Measurements from ENCODE around the gene BLZF1.
"Not testable (repeated sequence)": the region's sequence is repeated elsewhere in the genome, so short reads cannot be mapped to it uniquely, and the experiment has no call there.

Gene BLZF1

DNA sequence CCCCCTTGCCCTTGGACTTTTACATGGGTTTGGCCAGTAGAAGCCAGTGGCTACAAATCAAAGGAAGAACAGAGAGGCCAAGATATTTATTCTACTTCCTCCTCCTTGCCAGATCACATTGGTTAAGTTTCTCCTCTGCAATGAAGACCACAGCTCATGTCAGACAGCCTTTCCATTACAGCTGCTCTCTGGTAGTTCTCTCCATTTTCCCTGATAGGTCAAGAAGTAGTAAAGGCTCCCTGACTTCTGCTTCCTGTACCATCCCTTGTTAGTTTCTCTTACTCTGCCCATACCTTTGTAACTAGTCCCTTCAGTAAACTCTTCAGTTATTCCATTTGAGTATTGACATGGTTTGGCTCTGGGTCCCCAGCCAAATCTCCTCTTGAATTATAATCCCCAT lies 28.2 kb upstream of the BLZF1 start:
- Histone ChIP-seq H3K4me3 (ENCODE audit: low read length) (no peak overlapping the region), H2AFZ (ENCODE audit: low read depth, low read length) (no peak overlapping the region), H3K27me3 (ENCODE audit: low read depth, low read length) (no peaks in the 10 kb centered on the region), H3K4me1 (ENCODE audit: low read length) (no peaks in the 10 kb centered on the region; the same call in 1 of the 2 replicates), H3K4me2 (ENCODE audit: low read length) (no peak overlapping the region), H4K20me1 (ENCODE audit: insufficient read depth, low read length) (no peaks in the 10 kb centered on the region), H3K9me3 (ENCODE audit: insufficient read depth, low read length) (no peaks in the 10 kb centered on the region), H3K79me2 (ENCODE audit: low read length) (no peaks in the 10 kb centered on the region), H3K27ac (ENCODE audit: low read length) (no peak overlapping the region), H3K36me3 (replicated peaks; ENCODE audit: low read depth, low read length) (no peaks in the 10 kb centered on the region), H3K9ac (ENCODE audit: low read length) (no peak overlapping the region)
- TF ChIP-seq, protein P1, sequence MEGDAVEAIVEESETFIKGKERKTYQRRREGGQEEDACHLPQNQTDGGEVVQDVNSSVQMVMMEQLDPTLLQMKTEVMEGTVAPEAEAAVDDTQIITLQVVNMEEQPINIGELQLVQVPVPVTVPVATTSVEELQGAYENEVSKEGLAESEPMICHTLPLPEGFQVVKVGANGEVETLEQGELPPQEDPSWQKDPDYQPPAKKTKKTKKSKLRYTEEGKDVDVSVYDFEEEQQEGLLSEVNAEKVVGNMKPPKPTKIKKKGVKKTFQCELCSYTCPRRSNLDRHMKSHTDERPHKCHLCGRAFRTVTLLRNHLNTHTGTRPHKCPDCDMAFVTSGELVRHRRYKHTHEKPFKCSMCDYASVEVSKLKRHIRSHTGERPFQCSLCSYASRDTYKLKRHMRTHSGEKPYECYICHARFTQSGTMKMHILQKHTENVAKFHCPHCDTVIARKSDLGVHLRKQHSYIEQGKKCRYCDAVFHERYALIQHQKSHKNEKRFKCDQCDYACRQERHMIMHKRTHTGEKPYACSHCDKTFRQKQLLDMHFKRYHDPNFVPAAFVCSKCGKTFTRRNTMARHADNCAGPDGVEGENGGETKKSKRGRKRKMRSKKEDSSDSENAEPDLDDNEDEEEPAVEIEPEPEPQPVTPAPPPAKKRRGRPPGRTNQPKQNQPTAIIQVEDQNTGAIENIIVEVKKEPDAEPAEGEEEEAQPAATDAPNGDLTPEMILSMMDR (IDR thresholded peaks at IDR 0.05; ENCODE audit: low read depth, low read length), result no peak
- TF ChIP-seq EZH2phosphoT487 (IDR thresholded peaks at IDR 0.05; ENCODE audit: low read depth), result no peak

DNA sequence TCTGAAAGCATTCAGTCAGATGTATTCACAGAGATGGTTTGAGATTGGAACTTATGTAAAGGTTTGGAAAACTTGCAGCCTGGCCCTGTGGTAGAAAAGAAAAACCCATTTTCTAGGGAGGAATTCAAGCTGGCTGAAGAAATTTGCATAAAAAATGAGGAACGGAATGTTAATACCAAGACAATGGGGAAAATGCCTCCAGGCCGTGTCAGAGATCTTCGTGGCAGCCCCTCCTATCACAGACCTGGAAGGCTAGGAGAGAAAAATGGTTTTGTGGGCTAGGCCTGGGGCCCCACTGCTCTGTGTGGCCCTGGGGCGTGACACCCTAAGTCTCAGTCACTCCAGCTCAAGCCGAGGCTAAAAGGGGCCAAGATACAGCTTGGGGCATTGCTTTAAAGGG lies 27.1 kb upstream of the BLZF1 start:
- no peak overlapping the region for H3K4me2 ChIP-seq (ENCODE audit: low read length)
- H3K4me3 ChIP-seq (ENCODE audit: low read length), result no peak overlapping the region
- H4K20me1 ChIP-seq (ENCODE audit: insufficient read depth, low read length), result no peaks in the 10 kb centered on the region
- H3K4me1 ChIP-seq (ENCODE audit: low read length), result no peaks in the 10 kb centered on the region; the same call in 1 of the 2 replicates
- no peaks in the 10 kb centered on the region for H3K27me3 ChIP-seq (ENCODE audit: low read depth, low read length)
- TF ChIP-seq, protein P1 (IDR thresholded peaks at IDR 0.05; ENCODE audit: low read depth, low read length), result no peak
- no peak for TF ChIP-seq EZH2phosphoT487 (IDR thresholded peaks at IDR 0.05; ENCODE audit: low read depth)
- H3K9me3 ChIP-seq (ENCODE audit: insufficient read depth, low read length), result no peaks in the 10 kb centered on the region
- H3K79me2 ChIP-seq (ENCODE audit: low read length), result no peaks in the 10 kb centered on the region
- H3K9ac ChIP-seq (ENCODE audit: low read length), result no peak overlapping the region
- no peak overlapping the region for H3K27ac ChIP-seq (ENCODE audit: low read length)
- no peaks in the 10 kb centered on the region for H3K36me3 ChIP-seq (replicated peaks; ENCODE audit: low read depth, low read length)
- H2AFZ ChIP-seq (ENCODE audit: low read depth, low read length), result no peak overlapping the region

DNA sequence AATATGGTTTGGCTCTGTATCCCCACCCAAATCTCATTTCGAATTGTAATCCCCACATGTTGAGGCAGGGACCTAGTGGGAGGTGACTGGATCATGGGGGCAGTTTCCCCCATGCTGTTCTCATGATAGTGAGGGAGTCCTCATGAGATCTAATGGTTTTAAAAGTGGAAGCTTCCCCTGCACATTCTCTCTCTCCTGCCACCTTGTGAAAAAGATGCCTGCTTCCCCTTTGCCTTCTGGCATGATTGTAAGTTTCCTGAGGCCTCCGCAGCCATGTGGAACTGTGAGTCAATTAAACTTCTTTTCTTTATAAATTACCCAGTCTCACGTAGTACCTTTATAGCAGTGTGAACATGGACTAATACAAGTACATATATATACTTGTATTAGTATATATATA lies 25.9 kb upstream of the BLZF1 start:
- not testable (repeated sequence) for H3K4me3 ChIP-seq (ENCODE audit: low read length); H3K79me2 ChIP-seq (ENCODE audit: low read length); H4K20me1 ChIP-seq (ENCODE audit: insufficient read depth, low read length); H2AFZ ChIP-seq (ENCODE audit: low read depth, low read length); H3K4me1 ChIP-seq (ENCODE audit: low read length); H3K36me3 ChIP-seq (replicated peaks; ENCODE audit: low read depth, low read length); H3K4me2 ChIP-seq (ENCODE audit: low read length); H3K9ac ChIP-seq (ENCODE audit: low read length); H3K27ac ChIP-seq (ENCODE audit: low read length); H3K27me3 ChIP-seq (ENCODE audit: low read depth, low read length); H3K9me3 ChIP-seq (ENCODE audit: insufficient read depth, low read length)

DNA sequence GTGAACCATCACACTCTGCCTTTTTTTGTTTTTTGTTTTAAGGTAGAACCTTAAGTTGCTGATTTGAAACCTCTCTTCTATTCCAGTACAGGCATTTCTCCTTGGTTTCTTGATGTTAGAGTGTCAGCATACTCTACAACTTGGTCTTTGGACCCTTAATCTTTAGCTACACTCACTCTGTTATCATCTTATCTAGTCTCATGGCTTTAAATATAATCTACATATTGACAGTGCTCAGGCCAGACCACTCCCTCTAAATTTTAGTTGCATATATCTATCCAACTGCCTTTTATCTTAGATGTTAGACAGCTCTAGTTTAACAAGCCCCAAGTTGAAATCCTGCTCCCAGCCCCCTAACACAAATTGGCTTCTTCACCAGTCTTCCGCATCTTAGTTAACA lies 22.5 kb upstream of the BLZF1 start:
- Histone ChIP-seq H2AFZ (ENCODE audit: low read depth, low read length) (no peak overlapping the region), H3K4me2 (ENCODE audit: low read length) (no peak overlapping the region), H3K27ac (ENCODE audit: low read length) (no peak overlapping the region), H3K36me3 (replicated peaks; ENCODE audit: low read depth, low read length) (no peaks in the 10 kb centered on the region), H3K4me3 (ENCODE audit: low read length) (no peak overlapping the region), H3K9me3 (ENCODE audit: insufficient read depth, low read length) (no peaks in the 10 kb centered on the region), H3K79me2 (ENCODE audit: low read length) (no peaks in the 10 kb centered on the region), H3K4me1 (ENCODE audit: low read length) (peaks cover 7% of the 10 kb centered on the region), H4K20me1 (ENCODE audit: insufficient read depth, low read length) (no peaks in the 10 kb centered on the region), H3K27me3 (ENCODE audit: low read depth, low read length) (no peaks in the 10 kb centered on the region), H3K9ac (ENCODE audit: low read length) (no peak overlapping the region)
- TF ChIP-seq EZH2phosphoT487 (IDR thresholded peaks at IDR 0.05; ENCODE audit: low read depth), result no peak
- TF ChIP-seq, protein P1 (IDR thresholded peaks at IDR 0.05; ENCODE audit: low read depth, low read length), result no peak

DNA sequence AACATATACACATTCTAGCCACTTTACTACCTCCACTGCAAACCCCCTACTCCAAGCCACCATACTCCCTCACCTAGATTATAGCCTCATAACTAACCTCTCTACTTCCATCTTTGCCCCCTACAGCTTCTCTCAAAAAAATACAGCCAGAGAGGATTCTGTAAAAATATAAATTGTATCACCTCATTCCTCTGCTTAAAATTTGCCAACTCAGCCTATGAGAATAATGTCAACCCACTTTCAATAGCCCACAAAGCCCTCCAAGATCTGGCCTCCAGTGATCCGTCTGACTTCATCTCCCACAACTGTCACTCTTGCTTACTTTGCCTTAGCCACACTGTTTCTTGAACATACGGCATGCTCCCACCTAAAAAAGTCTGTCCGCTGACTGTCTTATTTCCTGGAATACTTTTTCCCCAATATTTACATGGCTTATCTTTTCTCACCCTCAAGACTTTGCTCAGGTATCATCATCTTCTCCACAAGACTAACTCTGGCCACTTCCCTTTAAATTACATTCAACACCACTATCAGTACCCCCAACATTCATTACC lies 21.9 kb upstream of the BLZF1 start:
- no peaks in the 10 kb centered on the region for H3K79me2 ChIP-seq (ENCODE audit: low read length)
- no peak overlapping the region for H3K27ac ChIP-seq (ENCODE audit: low read length)

More for the DNA sequence above, 21.9 kb upstream of the BLZF1 start:
- Histone ChIP-seq H3K9me3 (ENCODE audit: insufficient read depth, low read length) (no peaks in the 10 kb centered on the region), H3K36me3 (replicated peaks; ENCODE audit: low read depth, low read length) (no peaks in the 10 kb centered on the region), H2AFZ (ENCODE audit: low read depth, low read length) (no peak overlapping the region), H3K9ac (ENCODE audit: low read length) (no peak overlapping the region), H3K4me3 (ENCODE audit: low read length) (no peak overlapping the region), H3K4me2 (ENCODE audit: low read length) (no peak overlapping the region), H3K4me1 (ENCODE audit: low read length) (peaks cover 7% of the 10 kb centered on the region), H4K20me1 (ENCODE audit: insufficient read depth, low read length) (no peaks in the 10 kb centered on the region), H3K27me3 (ENCODE audit: low read depth, low read length) (no peaks in the 10 kb centered on the region)
- TF ChIP-seq, protein P1 (IDR thresholded peaks at IDR 0.05; ENCODE audit: low read depth, low read length), result no peak
- TF ChIP-seq EZH2phosphoT487 (IDR thresholded peaks at IDR 0.05; ENCODE audit: low read depth), result no peak

All from OCI-LY3 (cell line).